BJ (cell line): ENCODE results near the gene ATP6V1F. TPM values are rescaled to one million over a fixed set of nuclear protein-coding genes. Genes with fewer than 3 reads are reported as not detected.

Experiments used
- CTCF ChIA-PET: fragments of 350-600 bp; formaldehyde crosslinking; extraction: SDS; loops from one replicate; lab custom pipeline; 2021; ENCODE audit warnings: antibody characterized with exemption, inconsistent platforms; lab: Yijun Ruan, JAX
- POLR2A ChIA-PET: fragments of 300-600 bp; sonication (Branson Sonifier 250); formaldehyde crosslinking; extraction: SDS; loops from one replicate; lab custom pipeline; 2021; ENCODE audit warnings: antibody characterized with exemption; lab: Charles Lee
- DNase-seq: peaks from one replicate; pipeline ENCODE4 v3.0.0-alpha.2; 2011; ENCODE audit warnings: low read depth
- H3K27me3 ChIP-seq: 2 replicates; pipeline ENCODE4 v1.6.0; 2011; ENCODE audit warnings: low read length; ENCODE audit not compliant: control insufficient read depth, insufficient read depth
- H3K36me3 ChIP-seq: 2 replicates; pipeline ENCODE4 v1.5.1; 2011; ENCODE audit warnings: low read length; ENCODE audit not compliant: control insufficient read depth, insufficient read depth
- H3K4me3 ChIP-seq: 2 replicates; pipeline ENCODE4 v1.5.1; 2011; ENCODE audit warnings: low read depth, mild to moderate bottlenecking, control low read depth, low read length
- CTCF ChIP-seq: IDR thresholded peaks from 2 replicates; pipeline ENCODE4 v1.5.1; 2011; ENCODE audit warnings: low read depth, mild to moderate bottlenecking, control low read depth, inconsistent platforms, low read length, moderate library complexity; ENCODE audit not compliant: insufficient read depth
- polyA plus RNA-seq: library from polyadenylated mRNA; depleted of rRNA; stranded (reverse); fragments of >200 nt; gene quantifications from 2 replicates; pipeline ENCODE4 v1.2.3, GENCODE V29; 2011

ATP6V1F gene
- polyA plus RNA-seq, 1 experiment = 198 TPM

- Histone ChIP-seq H3K27me3 (no peaks in the 10 kb centered on the region), H3K4me3 (no peak overlapping the region), H3K36me3 (peaks cover 54% of the 10 kb centered on the region)
- DNase-seq = no peak
- POLR2A ChIA-PET = no interaction called here
- CTCF ChIA-PET = interaction anchor here (1.6 to 2.7 kb wide), 3 partner anchors 27 to 98 kb away, joined by 5 to 8 read pairs (median 5); partner anchors contain the start of genes ATP6V1F and CALU
- no peak for TF ChIP-seq CTCF
These were observed 26.6 kb upstream of the ATP6V1F start for GRCh38 chr7:128835790-128836641.

GRCh38 chr7:128836729-128837348 lies 25.8 kb upstream of the ATP6V1F start:
- no peaks in the 10 kb centered on the region for H3K27me3 ChIP-seq
- ChIA-PET CTCF (interaction anchor here (1.9 to 2.7 kb wide), 2 partner anchors 46 to 98 kb away, joined by 5 to 8 read pairs; partner anchors contain the start of gene CALU), POLR2A (no interaction called here)
- H3K4me3 ChIP-seq = no peak overlapping the region
- no peak for DNase-seq
- peaks cover 60% of the 10 kb centered on the region for H3K36me3 ChIP-seq
- TF ChIP-seq CTCF = no peak

GRCh38 chr7:128837521-128837921 lies 25.1 kb upstream of the ATP6V1F start:
- CTCF ChIA-PET = interaction anchor here (2.7 kb wide), 1 partner anchor 99 kb away, joined by 8 read pairs; the partner anchor contains the start of gene CALU

GRCh38 chr7:128838109-128838779 lies 24.4 kb upstream of the ATP6V1F start:
- Histone ChIP-seq H3K27me3 (no peaks in the 10 kb centered on the region), H3K36me3 (peaks cover 74% of the 10 kb centered on the region), H3K4me3 (no peak overlapping the region)
- ChIA-PET POLR2A (no interaction called here), CTCF (no interaction called here)
- no peak for TF ChIP-seq CTCF
- no peak for DNase-seq

More at GRCh38 chr7:128837521-128837921, 25.1 kb upstream of the ATP6V1F start:
- no peak for DNase-seq
- TF ChIP-seq CTCF = no peak
- no peak overlapping the region for H3K4me3 ChIP-seq
- POLR2A ChIA-PET = no interaction called here
- no peaks in the 10 kb centered on the region for H3K27me3 ChIP-seq
- peaks cover 67% of the 10 kb centered on the region for H3K36me3 ChIP-seq
